Eye (tissue), 1 donor: ENCODE results near the gene PA2G4.
A peak's percentile ranks its signal among the peaks of the same experiment; 100 is the strongest.

Experiments used
- DNase-seq: peaks from one replicate; pipeline ENCODE4 v3.0.0-alpha.2; 2015

Gene PA2G4

GRCh38 chr12:56127485-56127887 is 23.1 kb downstream of the PA2G4 start:
- no peak for DNase-seq

- peak; percentile 100 for DNase-seq
Observed at GRCh38 chr12:56127888-56128669, 23.7 kb downstream of the PA2G4 start, which contains the start of gene ESYT1. ESYT1 (plus strand) TSS chr12:56128267; CDS start chr12:56128320, 53 bp downstream.

- peak; percentile 77 for DNase-seq
Observed at GRCh38 chr12:56128670-56129205, 24.4 kb downstream of the PA2G4 start.

- DNase-seq, result peak; percentile 76
Observed at GRCh38 chr12:56129206-56129941, 25.0 kb downstream of the PA2G4 start.

- DNase-seq, result no peak
Observed at GRCh38 chr12:56129942-56130495, 25.7 kb downstream of the PA2G4 start.

GRCh38 chr12:56130876-56131275 is 26.5 kb downstream of the PA2G4 start:
- DNase-seq, result no peak

GRCh38 chr12:56134897-56135296 is 30.5 kb downstream of the PA2G4 start:
- no peak for DNase-seq

- DNase-seq, result no peak
Observed at GRCh38 chr12:56137853-56138571, 33.7 kb downstream of the PA2G4 start.

- DNase-seq, result no peak
Observed at GRCh38 chr12:56141946-56142784, 37.8 kb downstream of the PA2G4 start.

- DNase-seq, result no peak
Observed at GRCh38 chr12:56143217-56143616, 38.9 kb downstream of the PA2G4 start.

GRCh38 chr12:56143870-56144269 is 39.5 kb downstream of the PA2G4 start:
- DNase-seq, result no peak

GRCh38 chr12:56145217-56145616 is 40.9 kb downstream of the PA2G4 start:
- DNase-seq, result no peak

- peak; percentile 38 for DNase-seq
Observed at GRCh38 chr12:56146492-56147460, 42.4 kb downstream of the PA2G4 start.

GRCh38 chr12:56150563-56150962 is 46.2 kb downstream of the PA2G4 start:
- peak; percentile 34 for DNase-seq

- no peak for DNase-seq
Observed at GRCh38 chr12:56151672-56152131, 47.3 kb downstream of the PA2G4 start.

- peak; percentile 96 for DNase-seq
Observed at GRCh38 chr12:56152132-56152755, 47.9 kb downstream of the PA2G4 start, which contains the start of gene MYL6B. MYL6B (plus strand) TSS chr12:56152587; CDS start chr12:56153919, 1,332 bp downstream.

GRCh38 chr12:56152756-56153677 is 48.7 kb downstream of the PA2G4 start:
- DNase-seq, result no peak

- no peak for DNase-seq
Observed at GRCh38 chr12:56153678-56154065, 49.3 kb downstream of the PA2G4 start.
